ENCODE results near the gene ARMC7.

DNA sequence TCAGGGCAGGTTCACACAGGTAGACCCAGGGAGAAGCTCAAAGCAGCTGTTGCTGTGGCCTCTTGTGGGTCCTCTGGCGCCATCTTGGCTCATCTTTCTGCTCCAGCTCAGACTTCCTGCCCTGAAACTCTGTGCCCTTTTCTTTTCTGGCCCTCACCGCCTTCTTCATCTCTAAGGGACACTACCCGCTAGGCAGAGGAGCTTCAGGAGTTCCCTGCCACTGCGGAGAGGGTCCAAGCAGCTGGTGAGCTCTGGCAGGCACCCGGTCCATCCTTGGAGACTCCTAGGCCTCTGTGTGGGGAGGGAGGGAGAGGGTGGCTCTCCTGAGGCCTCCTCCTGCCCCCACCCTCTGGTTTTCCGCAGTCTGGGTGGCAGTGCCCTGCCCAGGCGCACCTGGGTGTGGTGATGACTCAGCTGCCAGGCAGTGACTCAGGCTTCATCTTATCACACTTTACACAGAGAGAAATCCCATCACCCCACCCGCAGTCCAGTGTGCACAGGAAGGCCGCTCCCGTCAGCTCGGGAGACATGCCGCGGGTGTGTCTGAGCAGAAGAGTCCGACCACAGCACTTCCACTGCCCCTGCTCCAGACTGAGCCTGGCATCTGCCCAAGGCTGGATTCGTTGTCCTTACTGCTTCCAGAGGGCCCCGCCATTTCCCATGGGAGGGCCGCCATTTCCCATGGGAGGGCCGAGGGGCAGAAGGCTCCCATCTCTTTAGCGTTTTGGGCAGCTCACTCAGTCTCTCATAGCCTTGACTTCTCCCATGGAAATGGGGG lies 14.5 kb downstream of the ARMC7 start:
- TF ChIP-seq, protein P1, sequence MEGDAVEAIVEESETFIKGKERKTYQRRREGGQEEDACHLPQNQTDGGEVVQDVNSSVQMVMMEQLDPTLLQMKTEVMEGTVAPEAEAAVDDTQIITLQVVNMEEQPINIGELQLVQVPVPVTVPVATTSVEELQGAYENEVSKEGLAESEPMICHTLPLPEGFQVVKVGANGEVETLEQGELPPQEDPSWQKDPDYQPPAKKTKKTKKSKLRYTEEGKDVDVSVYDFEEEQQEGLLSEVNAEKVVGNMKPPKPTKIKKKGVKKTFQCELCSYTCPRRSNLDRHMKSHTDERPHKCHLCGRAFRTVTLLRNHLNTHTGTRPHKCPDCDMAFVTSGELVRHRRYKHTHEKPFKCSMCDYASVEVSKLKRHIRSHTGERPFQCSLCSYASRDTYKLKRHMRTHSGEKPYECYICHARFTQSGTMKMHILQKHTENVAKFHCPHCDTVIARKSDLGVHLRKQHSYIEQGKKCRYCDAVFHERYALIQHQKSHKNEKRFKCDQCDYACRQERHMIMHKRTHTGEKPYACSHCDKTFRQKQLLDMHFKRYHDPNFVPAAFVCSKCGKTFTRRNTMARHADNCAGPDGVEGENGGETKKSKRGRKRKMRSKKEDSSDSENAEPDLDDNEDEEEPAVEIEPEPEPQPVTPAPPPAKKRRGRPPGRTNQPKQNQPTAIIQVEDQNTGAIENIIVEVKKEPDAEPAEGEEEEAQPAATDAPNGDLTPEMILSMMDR (IDR thresholded peaks at IDR 0.05) = no peak
- no peak for TF ChIP-seq POLR2A (IDR thresholded peaks at IDR 0.05)

Measured in body of pancreas (tissue), 4 donors.